HPDE6-E6E7 (cell line): ENCODE measurements around the gene NAXD.
A peak's percentile ranks its signal among the peaks of the same experiment; 100 is the strongest.
"Not testable (repeated sequence)": the region's sequence is repeated elsewhere in the genome, so short reads cannot be mapped to it uniquely, and the experiment has no call there.

Experiments used
- DNase-seq: peaks from one replicate; pipeline ENCODE4 v3.0.0; 2011; ENCODE audit warnings: missing footprints; ENCODE audit errors: extremely low spot score

The NAXD gene

GRCh38 chr13:110593430-110594130 lies 21.8 kb upstream of the NAXD start:
- no peak for DNase-seq

- no peak for DNase-seq
Measured at GRCh38 chr13:110597041-110597689, 18.2 kb upstream of the NAXD start.

DNA sequence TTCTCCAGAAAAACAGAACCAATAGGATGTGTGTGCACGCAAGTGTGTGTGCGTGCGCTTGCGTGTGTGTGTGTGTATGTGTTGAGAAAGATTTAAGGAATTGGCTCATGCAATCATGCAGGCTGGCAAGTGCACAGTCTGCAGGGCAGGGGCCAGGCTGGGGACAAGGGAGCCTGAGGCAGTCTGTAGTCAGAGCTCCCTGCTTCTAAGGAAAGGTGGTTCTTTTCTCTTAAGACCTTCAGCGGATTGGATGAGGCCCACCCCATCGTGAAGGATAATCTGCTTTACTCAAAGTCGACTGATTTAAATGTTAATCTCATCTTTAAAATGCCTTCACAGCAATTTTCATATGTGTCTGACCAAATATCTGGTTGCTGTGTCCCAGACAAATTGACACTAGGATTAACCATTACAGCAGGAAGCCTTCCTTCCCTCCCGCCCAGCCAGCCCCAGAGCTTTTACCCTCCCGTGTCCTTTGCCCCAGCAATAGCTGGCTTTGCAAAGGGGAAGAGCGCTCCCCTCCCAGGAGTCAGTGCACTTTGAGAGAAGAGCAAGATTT lies 15.0 kb upstream of the NAXD start:
- DNase-seq = no peak

GRCh38 chr13:110600980-110601379 lies 14.4 kb upstream of the NAXD start:
- no peak for DNase-seq

- no peak for DNase-seq
Measured at GRCh38 chr13:110605132-110605531, 10.2 kb upstream of the NAXD start.

GRCh38 chr13:110606281-110606680 lies 9.1 kb upstream of the NAXD start:
- DNase-seq = not testable (repeated sequence)

DNA sequence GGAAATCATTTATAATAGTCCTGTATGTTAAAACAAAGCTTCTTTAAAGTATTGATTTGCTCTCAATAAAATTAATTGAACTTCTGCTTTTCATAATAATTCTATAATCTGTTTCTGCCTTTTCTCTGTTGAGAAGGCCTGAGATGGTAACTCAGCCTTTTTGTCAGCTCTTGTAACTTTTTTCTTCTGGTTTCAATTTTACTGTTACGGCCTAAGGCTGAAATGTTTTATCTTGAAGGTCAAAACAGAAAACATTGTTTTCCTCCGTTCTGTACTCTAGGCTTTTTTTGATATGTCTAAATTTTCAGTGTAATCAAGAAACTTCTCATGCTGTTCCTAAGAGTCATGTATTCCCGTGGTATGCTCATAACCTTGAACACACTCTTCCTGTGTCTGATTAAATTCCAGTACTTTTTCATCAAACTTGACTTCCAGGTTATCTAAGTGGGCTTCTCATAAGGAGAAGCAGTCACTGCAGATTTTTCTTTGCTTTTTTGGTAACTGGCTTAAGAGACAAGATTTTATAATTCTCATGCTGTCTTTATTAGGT lies 7.6 kb upstream of the NAXD start:
- DNase-seq = no peak

GRCh38 chr13:110610955-110611595 lies 4.3 kb upstream of the NAXD start:
- no peak for DNase-seq

- no peak for DNase-seq
Measured at GRCh38 chr13:110615005-110615321, 382 bp upstream of the NAXD start.

DNA sequence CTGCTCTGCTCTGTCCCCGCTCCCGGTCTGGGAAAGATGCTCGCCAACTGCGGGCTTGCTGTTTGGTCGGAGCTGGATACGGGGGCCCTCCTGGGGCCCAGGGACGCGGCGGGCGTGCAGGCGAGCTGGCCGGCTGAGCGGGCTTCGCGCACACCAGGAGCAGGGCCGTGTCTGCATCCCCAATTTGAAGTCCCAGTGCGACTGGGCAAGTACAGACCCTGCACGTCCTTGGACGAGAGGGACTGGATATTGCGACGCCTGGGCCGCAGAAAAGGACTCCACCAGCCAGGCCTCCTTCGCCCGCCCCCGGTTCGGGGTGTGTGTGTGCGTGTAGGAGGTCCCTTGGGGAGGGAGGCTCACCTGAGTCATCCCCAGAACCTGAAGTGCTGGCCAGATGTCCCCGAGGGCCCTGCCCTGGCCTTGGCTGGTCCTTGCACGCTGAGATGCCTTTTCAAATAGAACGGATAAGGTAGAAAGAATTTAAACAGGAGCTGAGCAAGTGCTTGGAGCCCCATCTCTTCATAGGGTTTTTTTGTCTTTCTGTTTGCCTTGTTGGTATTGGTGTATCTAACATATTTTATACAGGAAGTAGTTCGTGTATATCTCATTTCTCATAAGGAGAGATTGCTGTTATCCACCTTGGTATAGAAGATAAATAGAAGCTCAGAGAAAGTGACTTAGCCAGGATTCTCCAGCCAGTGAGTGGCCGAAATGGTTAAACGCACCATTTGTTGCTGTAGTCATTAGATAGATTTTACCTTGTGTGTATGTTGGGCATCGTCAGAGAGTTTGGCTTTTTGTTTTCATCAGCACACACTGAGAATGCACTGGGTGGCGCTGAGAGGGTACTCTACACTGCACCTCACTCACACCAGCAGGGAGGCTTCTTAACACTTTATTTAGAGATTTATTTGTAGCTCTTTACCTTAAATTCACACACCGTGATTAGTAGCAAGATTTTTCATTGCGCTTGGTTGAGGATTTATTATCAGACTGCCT lies 1.1 kb downstream of the NAXD start:
- DNase-seq = peak; percentile 72

GRCh38 chr13:110617321-110618072 lies 2.2 kb downstream of the NAXD start:
- no peak for DNase-seq

DNA sequence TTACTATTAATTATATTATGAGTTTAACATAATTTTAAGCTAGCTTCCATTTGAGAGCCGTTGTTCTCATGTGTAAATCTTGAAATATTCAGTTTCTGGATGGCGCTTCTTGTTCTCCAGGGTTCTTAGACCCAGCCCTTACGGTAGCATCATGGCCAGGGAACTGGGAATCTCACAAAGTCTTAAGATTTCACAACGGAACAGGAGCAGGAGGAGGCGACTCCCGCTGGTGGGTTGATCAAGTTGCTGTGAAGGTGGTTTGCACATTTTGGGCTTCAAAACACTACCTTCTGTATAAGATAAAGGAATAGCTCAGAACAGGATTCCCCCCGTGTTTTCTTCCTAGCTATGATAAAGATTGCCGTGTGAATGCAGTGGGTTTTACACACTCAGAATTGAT lies 2.8 kb downstream of the NAXD start:
- DNase-seq = no peak

DNA sequence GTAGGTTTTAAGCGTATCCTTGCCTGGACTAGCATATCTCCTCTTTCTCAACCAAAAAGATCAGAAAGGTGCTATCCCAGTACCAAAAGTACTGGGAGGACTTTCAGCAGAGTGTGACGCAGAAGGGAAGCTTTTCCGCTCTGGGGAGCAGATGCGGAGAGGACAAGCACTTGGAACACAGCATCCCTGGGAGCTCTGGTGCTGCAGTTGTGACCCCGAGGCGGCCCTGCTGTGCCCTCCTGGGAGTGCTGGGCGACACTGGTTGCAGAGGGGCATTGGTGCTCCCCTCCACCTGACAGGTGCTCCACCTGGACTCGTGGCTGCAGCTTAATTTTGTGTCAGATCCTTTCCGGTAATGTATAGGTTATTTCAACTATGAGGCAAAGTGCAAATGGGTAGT lies 3.4 kb downstream of the NAXD start:
- DNase-seq = no peak

DNA sequence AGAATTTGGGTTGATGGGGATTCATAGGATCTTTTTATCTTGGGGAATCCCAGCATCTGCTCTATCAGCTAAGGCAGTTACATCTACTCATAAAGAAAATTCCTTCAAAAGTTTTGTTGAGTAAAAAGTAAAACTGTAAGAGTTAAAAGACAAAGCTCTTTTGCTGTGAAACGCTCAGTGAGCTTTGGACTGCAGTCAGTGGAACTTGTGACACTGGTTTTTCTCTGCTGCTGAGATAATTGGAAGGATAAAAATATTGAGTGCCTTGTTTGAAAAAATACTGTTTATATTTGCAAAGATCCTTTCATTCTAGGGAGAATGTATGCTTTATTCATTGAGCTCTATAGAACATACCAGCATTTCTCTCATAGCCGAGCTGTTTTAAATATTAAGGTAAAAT lies 5.3 kb downstream of the NAXD start:
- DNase-seq = no peak

- no peak for DNase-seq
Measured at GRCh38 chr13:110624766-110625756, 9.7 kb downstream of the NAXD start.

GRCh38 chr13:110625771-110626321 lies 10.5 kb downstream of the NAXD start:
- no peak for DNase-seq

DNA sequence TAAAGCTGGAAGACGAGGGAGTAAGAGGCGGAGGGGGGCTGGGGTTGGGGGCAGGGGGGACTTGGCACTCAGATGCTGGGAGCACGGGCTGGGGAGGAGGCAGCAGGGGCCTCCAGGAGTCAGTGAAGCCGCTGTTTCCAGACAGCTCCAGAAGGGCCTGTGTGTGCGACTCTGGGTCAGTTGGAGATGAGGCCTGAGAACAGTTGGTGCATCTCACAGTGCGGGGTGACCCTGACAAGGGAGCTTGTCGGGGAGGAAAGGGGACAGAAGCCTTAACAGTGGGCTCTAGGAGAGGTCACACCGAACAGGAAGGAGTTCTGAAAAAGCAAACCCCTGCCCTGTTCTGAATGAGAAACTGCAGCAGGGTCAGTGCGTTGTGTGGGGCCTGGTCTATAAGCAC lies 11.2 kb downstream of the NAXD start:
- no peak for DNase-seq

DNA sequence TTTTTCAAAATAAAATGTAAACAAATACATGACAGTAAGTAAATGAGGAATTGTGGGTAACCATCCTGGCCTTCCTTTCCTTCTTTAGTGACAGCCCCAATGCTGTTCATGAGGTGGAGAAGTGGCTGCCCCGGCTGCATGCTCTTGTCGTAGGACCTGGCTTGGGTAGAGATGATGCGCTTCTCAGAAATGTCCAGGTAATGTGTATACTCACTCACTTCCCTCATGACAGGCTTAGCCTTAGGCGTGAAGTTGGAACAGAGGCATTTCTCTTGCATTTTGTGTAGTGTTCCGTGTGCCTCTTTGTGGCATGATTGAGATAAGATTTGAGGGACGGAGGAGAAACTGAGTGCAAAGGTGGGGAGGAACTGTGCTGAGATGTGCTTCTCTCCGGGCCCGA lies 12.0 kb downstream of the NAXD start:
- DNase-seq = peak; percentile 62
